C4-2B (cell line): Measurements from ENCODE around the gene TRIM40.

Source experiments
- CTCF ChIP-seq: fragments of 450-650 bp; conservative IDR thresholded peaks from 2 replicates; pipeline ENCODE4 v1.5.1; 2017; ENCODE audit warnings: mild to moderate bottlenecking
- ZFX ChIP-seq: fragments of 450-650 bp; IDR thresholded peaks from 2 replicates; pipeline ENCODE4 v1.6.1; 2017

- TF ChIP-seq CTCF, result no peak
- TF ChIP-seq ZFX, result no peak
Measured at GRCh38 chr6:30149234-30149633, 13.3 kb downstream of the TRIM40 start.
